ENCODE measurements around the gene KRT74.

DNA sequence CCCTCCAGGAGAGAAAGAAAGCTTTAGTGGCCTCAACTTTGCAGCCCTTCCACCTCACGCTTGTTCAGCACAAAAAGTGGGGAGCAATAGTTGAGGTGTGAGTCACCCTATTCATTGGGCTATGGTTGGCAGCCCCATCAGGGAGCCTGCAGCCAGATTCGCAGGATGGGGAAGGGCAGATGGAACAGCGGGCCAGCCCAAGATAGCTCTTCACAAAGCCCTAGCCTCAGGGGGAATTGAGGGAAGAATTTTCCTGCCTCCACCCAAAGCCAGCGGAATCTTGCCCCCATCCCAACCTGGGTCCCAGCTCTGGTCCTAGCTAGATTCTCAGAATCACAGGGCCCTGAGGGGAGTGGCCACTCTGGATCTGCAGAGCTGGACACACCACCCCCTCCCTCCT is 49.8 kb downstream of the KRT74 start:
- TF ChIP-seq, protein P1, sequence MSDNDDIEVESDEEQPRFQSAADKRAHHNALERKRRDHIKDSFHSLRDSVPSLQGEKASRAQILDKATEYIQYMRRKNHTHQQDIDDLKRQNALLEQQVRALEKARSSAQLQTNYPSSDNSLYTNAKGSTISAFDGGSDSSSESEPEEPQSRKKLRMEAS (IDR thresholded peaks at IDR 0.05): no peak
- TF ChIP-seq, protein P2, sequence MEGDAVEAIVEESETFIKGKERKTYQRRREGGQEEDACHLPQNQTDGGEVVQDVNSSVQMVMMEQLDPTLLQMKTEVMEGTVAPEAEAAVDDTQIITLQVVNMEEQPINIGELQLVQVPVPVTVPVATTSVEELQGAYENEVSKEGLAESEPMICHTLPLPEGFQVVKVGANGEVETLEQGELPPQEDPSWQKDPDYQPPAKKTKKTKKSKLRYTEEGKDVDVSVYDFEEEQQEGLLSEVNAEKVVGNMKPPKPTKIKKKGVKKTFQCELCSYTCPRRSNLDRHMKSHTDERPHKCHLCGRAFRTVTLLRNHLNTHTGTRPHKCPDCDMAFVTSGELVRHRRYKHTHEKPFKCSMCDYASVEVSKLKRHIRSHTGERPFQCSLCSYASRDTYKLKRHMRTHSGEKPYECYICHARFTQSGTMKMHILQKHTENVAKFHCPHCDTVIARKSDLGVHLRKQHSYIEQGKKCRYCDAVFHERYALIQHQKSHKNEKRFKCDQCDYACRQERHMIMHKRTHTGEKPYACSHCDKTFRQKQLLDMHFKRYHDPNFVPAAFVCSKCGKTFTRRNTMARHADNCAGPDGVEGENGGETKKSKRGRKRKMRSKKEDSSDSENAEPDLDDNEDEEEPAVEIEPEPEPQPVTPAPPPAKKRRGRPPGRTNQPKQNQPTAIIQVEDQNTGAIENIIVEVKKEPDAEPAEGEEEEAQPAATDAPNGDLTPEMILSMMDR (IDR thresholded peaks at IDR 0.05; ENCODE audit: control extremely low read depth in 1 of 3, insufficient read depth in 1 of 3, low read depth in 1 of 3, low read length in 3 of 3): no peak
- TF ChIP-seq FOSL1 (IDR thresholded peaks at IDR 0.05; ENCODE audit: insufficient read depth, low read depth, low read length) (no peak), CHD2 (IDR thresholded peaks at IDR 0.05; ENCODE audit: low read length) (no peak), NANOG (IDR thresholded peaks at IDR 0.05; ENCODE audit: insufficient read depth, low read depth, low read length, poor library complexity, severe bottlenecking) (no peak), CREB1 (IDR thresholded peaks at IDR 0.05) (no peak)
